HepG2 (cell line): ENCODE measurements around the gene NAGS. TPM values are rescaled to one million over a fixed set of nuclear protein-coding genes. Genes with fewer than 3 reads are reported as not detected.

Experiments used
- CENPX ChIP-seq: sonication (generic); formaldehyde crosslinking; IDR thresholded peaks from 2 replicates; pipeline ENCODE4 v1.9.0; 2021; ENCODE audit warnings: mild to moderate bottlenecking, missing genetic modification reagents, moderate library complexity
- HOXD1 ChIP-seq: sonication (generic); formaldehyde crosslinking; IDR thresholded peaks from 2 replicates; pipeline ENCODE4 v1.5.0; 2020; ENCODE audit warnings: missing genetic modification reagents
- MXD4 ChIP-seq: IDR thresholded peaks from 2 replicates; pipeline ENCODE4 v1.6.1; 2016; ENCODE audit warnings: mild to moderate bottlenecking, missing biosample characterization, missing genetic modification reagents
- MXI1 ChIP-seq: IDR thresholded peaks from 3 replicates; pipeline ENCODE4 v1.6.1; 2012; ENCODE audit warnings: low read depth, low read length, inconsistent platforms, borderline replicate concordance
- PPARG ChIP-seq: conservative IDR thresholded peaks from 2 replicates; pipeline ENCODE4 v1.6.1; 2016; ENCODE audit warnings: missing biosample characterization, missing genetic modification reagents
- RFXAP ChIP-seq: sonication (generic); formaldehyde crosslinking; IDR thresholded peaks from 2 replicates; pipeline ENCODE4 v1.4.0; 2020; ENCODE audit warnings: missing genetic modification reagents, borderline replicate concordance
- SAFB2 ChIP-seq: sonication (generic); formaldehyde crosslinking; IDR thresholded peaks from 2 replicates; pipeline ENCODE4 v1.5.1; 2020; ENCODE audit warnings: missing genetic modification reagents, low read depth, mild to moderate bottlenecking, borderline replicate concordance
- TARDBP ChIP-seq: sonication (generic); formaldehyde crosslinking; IDR thresholded peaks from 2 replicates; pipeline ENCODE4 v1.8.0; 2022; ENCODE audit warnings: mild to moderate bottlenecking, missing genetic modification reagents
- TBX3 ChIP-seq: fragments of 450-650 bp; IDR thresholded peaks from 2 replicates; pipeline ENCODE4 v1.6.1; 2017; ENCODE audit warnings: antibody characterized with exemption, mild to moderate bottlenecking, inconsistent platforms, borderline replicate concordance
- TCF7 ChIP-seq: sonication (generic); IDR thresholded peaks from 2 replicates; pipeline ENCODE4 v1.6.1; 2016; ENCODE audit warnings: antibody characterized with exemption, low read depth
- YEATS2 ChIP-seq: sonication (generic); formaldehyde crosslinking; IDR thresholded peaks from 2 replicates; pipeline ENCODE4 v1.4.0; 2020; ENCODE audit warnings: missing genetic modification reagents, borderline replicate concordance
- ZBTB42 ChIP-seq: sonication (generic); formaldehyde crosslinking; IDR thresholded peaks from 2 replicates; pipeline ENCODE4 v1.5.0; 2020; ENCODE audit warnings: mild to moderate bottlenecking, missing genetic modification reagents
- ZNF296 ChIP-seq: sonication (generic); formaldehyde crosslinking; conservative IDR thresholded peaks from 2 replicates; pipeline ENCODE4 v1.5.0; 2020; ENCODE audit warnings: mild to moderate bottlenecking, missing genetic modification reagents
- ZNF441 ChIP-seq: sonication (generic); formaldehyde crosslinking; IDR thresholded peaks from 2 replicates; pipeline ENCODE4 v1.7.0; 2021; ENCODE audit warnings: missing genetic modification reagents, borderline replicate concordance
- ZNF672 ChIP-seq: sonication (generic); formaldehyde crosslinking; IDR thresholded peaks from 2 replicates; pipeline ENCODE4 v1.8.1; 2022; ENCODE audit warnings: missing genetic modification reagents
- ZNF766 ChIP-seq: sonication (generic); formaldehyde crosslinking; IDR thresholded peaks from 2 replicates; pipeline ENCODE4 v1.5.0; 2020; ENCODE audit warnings: missing genetic modification reagents, borderline replicate concordance
- ZNF780A ChIP-seq: sonication (generic); formaldehyde crosslinking; IDR thresholded peaks from 2 replicates; pipeline ENCODE4 v1.8.0; 2022; ENCODE audit warnings: mild to moderate bottlenecking, missing genetic modification reagents, moderate library complexity
- ZNF788 ChIP-seq: sonication (generic); formaldehyde crosslinking; IDR thresholded peaks from 2 replicates; pipeline ENCODE4 v1.5.0; 2020; ENCODE audit warnings: mild to moderate bottlenecking, missing genetic modification reagents, borderline replicate concordance
- polyA plus RNA-seq, 8 experiments: library from polyadenylated mRNA; depleted of rRNA in 3 of 8; stranded (reverse) in 7 of 8; unstranded in 1 of 8; fragments of >200 nt; fragmentation: Illumina TruSeq in 4 of 8; extraction: Trizol in 4 of 8; gene quantifications; 2 replicates each; pipeline versions ENCODE4 v1.2.1 to v1.2.3, GENCODE V29; 2011 to 2016; ENCODE audit warnings: low read depth in 4 of 8, missing spikeins in 1 of 8, mixed read lengths in 1 of 8; ENCODE audit not compliant: insufficient read depth in 1 of 8
- total RNA-seq, 5 experiments: library from RNA; depleted of rRNA; stranded (reverse); fragments of >200 nt; fragmentation: Illumina TruSeq; extraction: Trizol; gene quantifications; 2 replicates each; pipeline ENCODE4 v1.2.3, GENCODE V29; 2016; ENCODE audit warnings: low read depth in 1 of 5
- TF ChIP-seq, protein P1 (sequence below): sonication (generic); formaldehyde crosslinking; IDR thresholded peaks from 2 replicates; pipeline ENCODE4 v1.5.0; 2020; ENCODE audit warnings: mild to moderate bottlenecking, missing genetic modification reagents, borderline replicate concordance
- TF ChIP-seq, protein P2 (sequence below): sonication (generic); formaldehyde crosslinking; IDR thresholded peaks from 2 replicates; pipeline ENCODE4 v1.8.0; 2022; ENCODE audit warnings: low read depth, missing genetic modification reagents
- TF ChIP-seq, protein P3 (sequence below): sonication (generic); formaldehyde crosslinking; IDR thresholded peaks from 2 replicates; pipeline ENCODE4 v1.8.1; 2022; ENCODE audit warnings: mild to moderate bottlenecking, missing genetic modification reagents
- TF ChIP-seq, protein P4 (sequence below), 2 experiments: fragments of 450-650 bp in 1 of 2; sonication (generic) in 1 of 2; formaldehyde crosslinking; IDR thresholded peaks; 2 replicates each; pipeline versions ENCODE4 v1.5.0 to v1.8.0; 2020 to 2022; ENCODE audit warnings: mild to moderate bottlenecking in 1 of 2, missing genetic modification reagents in 1 of 2

The NAGS gene
- total and polyA plus RNA-seq, 2 of the 13 experiments (the other 11 are each of a cell fraction or from before 2014, with no cell fraction given), result 4.3 to 5.1 TPM

DNA sequence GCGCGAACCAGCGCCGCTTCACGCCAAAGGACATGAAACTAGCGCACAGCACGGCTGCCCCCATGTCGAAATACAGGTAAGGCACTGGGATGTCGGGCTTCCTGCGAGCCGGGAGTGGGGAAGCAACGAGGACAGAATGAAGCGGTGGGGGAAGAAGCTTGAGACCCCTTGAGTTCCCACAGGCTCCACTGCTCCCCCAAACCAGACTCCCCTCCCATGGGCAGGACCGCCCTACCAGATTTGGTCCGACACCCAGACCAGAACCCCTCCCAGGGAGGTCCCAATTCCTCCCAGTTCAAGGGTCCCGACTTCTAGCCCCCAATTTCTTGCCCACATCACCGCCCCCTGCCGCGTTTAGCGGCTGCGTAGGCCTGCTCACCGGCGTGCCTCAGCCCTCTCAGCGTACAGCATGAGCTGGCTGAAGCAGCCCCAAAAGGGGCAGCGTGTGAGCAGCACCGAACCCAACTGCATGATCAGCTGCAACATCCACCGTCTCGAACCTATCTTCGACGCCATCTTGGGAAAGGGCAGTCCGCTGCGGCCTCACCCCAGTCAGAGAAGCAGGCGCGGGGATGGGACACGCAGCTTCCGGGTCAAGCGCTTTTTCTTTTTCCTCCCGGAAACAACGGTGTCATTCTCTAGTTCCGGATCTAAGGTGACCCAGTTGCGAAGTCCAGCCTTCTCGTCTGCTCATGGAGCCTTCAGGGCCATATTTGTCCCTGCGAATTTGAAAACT lies 10.2 kb downstream of the NAGS start, which contains the start of gene TMEM101 (continued):
- TF ChIP-seq, protein P1, sequence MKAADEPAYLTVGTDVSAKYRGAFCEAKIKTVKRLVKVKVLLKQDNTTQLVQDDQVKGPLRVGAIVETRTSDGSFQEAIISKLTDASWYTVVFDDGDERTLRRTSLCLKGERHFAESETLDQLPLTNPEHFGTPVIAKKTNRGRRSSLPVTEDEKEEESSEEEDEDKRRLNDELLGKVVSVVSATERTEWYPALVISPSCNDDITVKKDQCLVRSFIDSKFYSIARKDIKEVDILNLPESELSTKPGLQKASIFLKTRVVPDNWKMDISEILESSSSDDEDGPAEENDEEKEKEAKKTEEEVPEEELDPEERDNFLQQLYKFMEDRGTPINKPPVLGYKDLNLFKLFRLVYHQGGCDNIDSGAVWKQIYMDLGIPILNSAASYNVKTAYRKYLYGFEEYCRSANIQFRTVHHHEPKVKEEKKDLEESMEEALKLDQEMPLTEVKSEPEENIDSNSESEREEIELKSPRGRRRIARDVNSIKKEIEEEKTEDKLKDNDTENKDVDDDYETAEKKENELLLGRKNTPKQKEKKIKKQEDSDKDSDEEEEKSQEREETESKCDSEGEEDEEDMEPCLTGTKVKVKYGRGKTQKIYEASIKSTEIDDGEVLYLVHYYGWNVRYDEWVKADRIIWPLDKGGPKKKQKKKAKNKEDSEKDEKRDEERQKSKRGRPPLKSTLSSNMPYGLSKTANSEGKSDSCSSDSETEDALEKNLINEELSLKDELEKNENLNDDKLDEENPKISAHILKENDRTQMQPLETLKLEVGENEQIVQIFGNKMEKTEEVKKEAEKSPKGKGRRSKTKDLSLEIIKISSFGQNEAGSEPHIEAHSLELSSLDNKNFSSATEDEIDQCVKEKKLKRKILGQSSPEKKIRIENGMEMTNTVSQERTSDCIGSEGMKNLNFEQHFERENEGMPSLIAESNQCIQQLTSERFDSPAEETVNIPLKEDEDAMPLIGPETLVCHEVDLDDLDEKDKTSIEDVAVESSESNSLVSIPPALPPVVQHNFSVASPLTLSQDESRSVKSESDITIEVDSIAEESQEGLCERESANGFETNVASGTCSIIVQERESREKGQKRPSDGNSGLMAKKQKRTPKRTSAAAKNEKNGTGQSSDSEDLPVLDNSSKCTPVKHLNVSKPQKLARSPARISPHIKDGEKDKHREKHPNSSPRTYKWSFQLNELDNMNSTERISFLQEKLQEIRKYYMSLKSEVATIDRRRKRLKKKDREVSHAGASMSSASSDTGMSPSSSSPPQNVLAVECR (CRISPR knock-in tag), result peak; percentile 95
- no peak for TF ChIP-seq ZNF780A (CRISPR knock-in tag)
- no peak for TF ChIP-seq CENPX (CRISPR knock-in tag)
- TF ChIP-seq, protein P2, sequence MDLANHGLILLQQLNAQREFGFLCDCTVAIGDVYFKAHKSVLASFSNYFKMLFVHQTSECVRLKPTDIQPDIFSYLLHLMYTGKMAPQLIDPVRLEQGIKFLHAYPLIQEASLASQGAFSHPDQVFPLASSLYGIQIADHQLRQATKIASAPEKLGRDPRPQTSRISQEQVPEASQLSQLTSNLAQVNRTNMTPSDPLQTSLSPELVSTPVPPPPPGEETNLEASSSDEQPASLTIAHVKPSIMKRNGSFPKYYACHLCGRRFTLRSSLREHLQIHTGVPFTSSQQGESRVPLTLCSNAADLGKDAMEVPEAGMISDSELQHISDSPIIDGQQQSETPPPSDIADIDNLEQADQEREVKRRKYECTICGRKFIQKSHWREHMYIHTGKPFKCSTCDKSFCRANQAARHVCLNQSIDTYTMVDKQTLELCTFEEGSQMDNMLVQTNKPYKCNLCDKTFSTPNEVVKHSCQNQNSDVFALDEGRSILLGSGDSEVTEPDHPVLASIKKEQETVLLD, result peak; percentile 87; the same call in 1 of the 2 replicates
- TF ChIP-seq TBX3, result no peak
- peak; percentile 92 for TF ChIP-seq RFXAP (CRISPR knock-in tag)
- no peak; the same call in 1 of the 2 replicates for TF ChIP-seq ZNF296
- 0 out of 2 replicates have a peak, but pooled peaks have one; percentile 6 for TF ChIP-seq TCF7
- TF ChIP-seq MXI1, result peak; percentile 84; the same call in 2 of the 3 replicates
- TF ChIP-seq MXD4 (CRISPR knock-in tag), result peak; percentile 91
- 0 out of 2 replicates have a peak, but pooled peaks have one; percentile 73 for TF ChIP-seq ZBTB42 (CRISPR knock-in tag)
- TF ChIP-seq ZNF766 (CRISPR knock-in tag), result peak; percentile 82; the same call in 1 of the 2 replicates
- 0 out of 2 replicates have a peak, but pooled peaks have one; percentile 84 for TF ChIP-seq HOXD1 (CRISPR knock-in tag)
- peak; percentile 87 for TF ChIP-seq PPARG (CRISPR knock-in tag)
- TF ChIP-seq ZNF788, result peak; percentile 99
- TF ChIP-seq ZNF441 (CRISPR knock-in tag), result peak; percentile 72
- TF ChIP-seq TARDBP (CRISPR knock-in tag), result peak; percentile 100
- peak; percentile 97 for TF ChIP-seq YEATS2 (CRISPR knock-in tag)
- TF ChIP-seq, protein P3, sequence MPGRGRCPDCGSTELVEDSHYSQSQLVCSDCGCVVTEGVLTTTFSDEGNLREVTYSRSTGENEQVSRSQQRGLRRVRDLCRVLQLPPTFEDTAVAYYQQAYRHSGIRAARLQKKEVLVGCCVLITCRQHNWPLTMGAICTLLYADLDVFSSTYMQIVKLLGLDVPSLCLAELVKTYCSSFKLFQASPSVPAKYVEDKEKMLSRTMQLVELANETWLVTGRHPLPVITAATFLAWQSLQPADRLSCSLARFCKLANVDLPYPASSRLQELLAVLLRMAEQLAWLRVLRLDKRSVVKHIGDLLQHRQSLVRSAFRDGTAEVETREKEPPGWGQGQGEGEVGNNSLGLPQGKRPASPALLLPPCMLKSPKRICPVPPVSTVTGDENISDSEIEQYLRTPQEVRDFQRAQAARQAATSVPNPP, result peak; percentile 76; the same call in 1 of the 2 replicates
- peak; percentile 12; the same call in 1 of the 2 replicates for TF ChIP-seq SAFB2 (CRISPR knock-in tag)
- TF ChIP-seq, protein P4, sequence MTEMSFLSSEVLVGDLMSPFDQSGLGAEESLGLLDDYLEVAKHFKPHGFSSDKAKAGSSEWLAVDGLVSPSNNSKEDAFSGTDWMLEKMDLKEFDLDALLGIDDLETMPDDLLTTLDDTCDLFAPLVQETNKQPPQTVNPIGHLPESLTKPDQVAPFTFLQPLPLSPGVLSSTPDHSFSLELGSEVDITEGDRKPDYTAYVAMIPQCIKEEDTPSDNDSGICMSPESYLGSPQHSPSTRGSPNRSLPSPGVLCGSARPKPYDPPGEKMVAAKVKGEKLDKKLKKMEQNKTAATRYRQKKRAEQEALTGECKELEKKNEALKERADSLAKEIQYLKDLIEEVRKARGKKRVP (CRISPR knock-in tag; IDR thresholded peaks at IDR 0.05), result peak in 1 of 2 experiments; percentile 76; a peak in 2 of 4 replicates
- TF ChIP-seq ZNF672 (CRISPR knock-in tag), result no peak
